ENCODE results near the gene MBD3L2B. TPM values are rescaled to one million over a fixed set of nuclear protein-coding genes. Genes with fewer than 3 reads are reported as not detected.

Gene MBD3L2B
- total RNA-seq, 1 experiment from 2014 or later: not detected

Other genes with a start within 250 kb of the MBD3L2B start
- 9.5 and 13.3 TPM in 2 replicates for gene VAV1, start 248.7 kb downstream of the MBD3L2B start, total RNA-seq (2014; rRNA removed; shearing (Covaris generic))
- gene ADGRE1, start 133.9 kb downstream of the MBD3L2B start, total RNA-seq (2014; rRNA removed; shearing (Covaris generic)): not detected in 2 replicates
- not detected in 2 replicates for gene MBD3L5, start 9.1 kb upstream of the MBD3L2B start, total RNA-seq (2014; rRNA removed; shearing (Covaris generic))
- not detected in 2 replicates for gene MBD3L4, start 18.7 kb upstream of the MBD3L2B start, total RNA-seq (2014; rRNA removed; shearing (Covaris generic))
- gene MBD3L2, start 27.9 kb upstream of the MBD3L2B start, total RNA-seq (2014; rRNA removed; shearing (Covaris generic)): not detected in 2 replicates
- gene MBD3L3, start 37.2 kb upstream of the MBD3L2B start, total RNA-seq (2014; rRNA removed; shearing (Covaris generic)): not detected in 2 replicates
- gene ZNF557, start 48.3 kb upstream of the MBD3L2B start, total RNA-seq (2014; rRNA removed; shearing (Covaris generic)): 5.2 and 5.8 TPM in 2 replicates

All from H7 (cell line).